Hematopoietic multipotent progenitor cell (in vitro differentiated cells): ENCODE data around the gene ZNF470. TPM values are rescaled to one million over a fixed set of nuclear protein-coding genes. Genes with fewer than 3 reads are reported as not detected.

Experiments
- DNase-seq, 3 donors: peaks; one replicate each; pipeline ENCODE4 v3.0.0-alpha.2; 2011 to 2015; ENCODE audit warnings: low read depth in 2 of 3, low spot score in 2 of 3
- total RNA-seq: library from RNA; depleted of rRNA; stranded (reverse); fragments of >200 nt; gene quantifications from one replicate; pipeline ENCODE4 v1.2.3, GENCODE V29; 2012

Gene ZNF470
- total RNA-seq = 2.2 TPM

DNA sequence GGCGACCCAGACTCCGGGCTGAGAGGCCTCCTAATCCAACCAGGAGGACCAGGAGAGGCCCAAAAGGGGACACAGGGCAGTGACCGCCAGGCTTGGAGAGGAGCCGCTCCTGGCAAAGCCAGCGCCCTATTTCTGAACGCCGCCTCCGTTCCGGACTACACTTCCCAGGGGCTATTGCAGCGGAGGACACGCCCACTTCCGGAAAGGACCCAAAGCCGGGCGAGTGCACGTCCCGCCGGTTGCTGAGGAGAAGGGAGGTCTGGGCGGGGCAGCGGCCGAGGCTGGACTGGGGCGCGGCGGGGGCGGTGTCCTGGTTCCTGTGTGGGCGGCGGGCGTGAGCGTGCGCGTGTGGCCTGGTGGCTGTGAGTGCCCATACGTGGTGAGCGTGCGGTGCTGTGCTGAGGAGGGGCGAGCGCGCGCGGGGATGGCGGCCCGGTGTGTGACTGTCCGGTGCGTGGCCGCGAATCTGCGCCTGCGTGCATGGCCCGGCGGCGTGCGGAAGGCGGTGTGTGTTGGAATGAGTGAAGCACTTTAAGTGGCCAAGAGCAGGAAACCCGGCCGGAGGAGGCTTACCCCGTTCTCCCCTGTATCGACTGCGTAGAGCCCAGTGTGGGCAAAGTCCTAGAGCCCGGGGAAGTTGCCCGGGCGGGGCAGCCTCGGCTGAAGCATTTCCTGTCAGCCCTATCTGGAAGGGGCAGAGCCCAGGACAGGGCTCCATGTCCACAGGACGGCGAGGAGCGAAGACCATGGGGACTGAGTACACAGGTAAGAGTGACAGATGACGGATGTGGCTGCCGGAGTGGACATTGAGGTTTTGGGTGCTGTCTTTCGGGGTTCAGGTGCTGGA lies at the start of gene ZNF470:
ZNF470 (plus strand) TSS at position 195 of the 847 bp plus-strand sequence. CDS start 2,844 bp downstream, outside the sequence.
- DNase-seq = peak; percentile 43 to 94 (median 92)

DNA sequence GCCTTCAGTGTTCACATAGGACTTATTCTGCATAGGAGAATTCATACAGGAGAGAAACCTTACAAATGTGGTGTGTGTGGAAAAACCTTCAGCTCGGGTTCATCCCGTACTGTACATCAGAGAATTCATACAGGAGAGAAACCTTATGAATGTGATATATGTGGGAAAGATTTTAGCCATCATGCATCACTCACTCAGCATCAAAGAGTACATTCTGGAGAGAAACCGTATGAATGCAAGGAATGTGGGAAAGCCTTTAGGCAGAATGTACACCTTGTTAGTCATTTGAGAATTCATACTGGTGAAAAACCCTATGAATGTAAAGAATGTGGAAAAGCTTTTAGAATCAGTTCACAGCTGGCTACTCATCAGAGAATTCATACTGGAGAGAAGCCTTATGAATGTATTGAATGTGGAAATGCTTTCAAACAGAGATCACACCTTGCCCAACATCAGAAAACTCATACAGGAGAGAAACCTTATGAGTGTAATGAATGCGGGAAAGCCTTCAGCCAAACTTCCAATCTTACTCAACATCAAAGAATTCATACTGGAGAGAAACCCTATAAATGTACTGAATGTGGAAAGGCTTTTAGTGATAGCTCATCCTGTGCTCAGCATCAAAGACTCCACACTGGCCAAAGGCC lies 41.9 kb upstream of the ZNF470 start:
- no peak for DNase-seq

DNA sequence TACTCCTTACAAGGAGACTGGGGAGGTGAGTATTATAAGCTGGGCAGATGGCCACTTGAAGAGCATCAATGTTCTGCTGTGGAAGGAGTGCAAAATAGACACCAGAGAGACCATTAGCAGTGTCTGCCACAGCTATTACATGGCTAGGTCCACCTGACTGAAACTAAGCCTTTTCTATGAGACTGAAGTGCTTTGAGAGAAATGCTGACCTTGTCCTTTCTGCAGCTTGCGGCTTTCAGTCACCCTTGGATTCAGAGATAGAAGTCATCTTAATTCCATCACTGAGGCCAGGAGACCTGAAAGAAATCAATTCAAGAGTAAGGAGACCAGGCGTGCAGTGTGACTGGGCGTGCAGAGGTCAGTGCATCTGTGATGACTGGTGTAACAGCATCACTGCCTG lies 29.8 kb upstream of the ZNF470 start:
- no peak for DNase-seq

DNA sequence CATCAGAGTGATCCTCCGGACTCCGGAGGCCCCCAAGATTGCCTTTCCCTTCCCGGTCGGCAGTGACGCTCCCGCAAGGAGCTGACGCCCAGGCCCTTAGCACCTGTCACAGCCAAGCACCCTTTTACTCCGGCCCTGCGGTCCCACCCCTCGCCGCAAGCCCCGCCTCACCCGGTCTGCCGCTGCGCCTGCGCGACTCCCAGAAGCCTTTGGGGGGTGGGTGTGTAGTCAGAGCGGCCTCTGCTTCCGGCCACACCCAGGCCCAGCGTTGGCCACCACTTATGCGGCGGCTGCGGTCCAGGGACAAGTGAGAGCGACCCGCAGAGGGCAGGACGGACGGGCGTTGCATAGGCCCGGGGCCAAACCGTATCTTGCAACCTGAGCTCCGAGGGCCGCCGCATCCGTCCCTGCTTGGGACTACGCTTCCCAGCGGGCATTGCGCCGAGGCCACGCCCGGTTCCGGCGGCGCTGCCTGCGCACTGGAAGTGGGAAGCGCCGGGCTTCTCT lies 29.0 kb upstream of the ZNF470 start:
- DNase-seq = peak; percentile 63 to 95 (median 94)

DNA sequence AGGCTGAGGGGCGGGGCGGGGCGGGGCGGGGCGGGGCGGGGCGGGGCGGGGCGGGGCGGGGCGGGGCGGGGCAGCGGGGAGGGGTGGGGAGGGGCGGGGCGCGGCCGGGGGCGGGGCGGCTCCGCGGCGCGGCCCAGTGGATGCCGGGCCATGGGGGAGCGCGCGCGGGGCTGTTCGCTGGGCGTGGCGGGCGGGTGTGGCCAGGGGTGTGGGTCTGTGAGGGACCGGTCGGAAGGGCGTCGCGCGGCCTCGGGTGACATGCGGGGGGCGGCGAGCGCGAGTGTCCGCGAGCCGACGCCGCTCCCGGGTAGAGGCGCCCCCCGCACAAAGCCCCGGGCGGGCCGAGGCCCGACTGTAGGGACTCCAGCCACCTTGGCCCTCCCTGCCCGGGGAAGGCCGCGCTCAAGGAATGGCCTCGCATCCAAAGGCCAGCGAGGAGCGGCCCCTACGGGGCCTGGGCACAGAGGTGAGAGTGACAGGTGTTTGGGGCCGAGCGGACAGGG lies 28.5 kb upstream of the ZNF470 start, which contains the start of gene ZFP28:
ZFP28 (plus strand) TSS at position 188 of the 503 bp plus-strand sequence; CDS start at position 259, 71 bp downstream.
- DNase-seq = peak in 2 of 3 donors; percentile 21 to 84

DNA sequence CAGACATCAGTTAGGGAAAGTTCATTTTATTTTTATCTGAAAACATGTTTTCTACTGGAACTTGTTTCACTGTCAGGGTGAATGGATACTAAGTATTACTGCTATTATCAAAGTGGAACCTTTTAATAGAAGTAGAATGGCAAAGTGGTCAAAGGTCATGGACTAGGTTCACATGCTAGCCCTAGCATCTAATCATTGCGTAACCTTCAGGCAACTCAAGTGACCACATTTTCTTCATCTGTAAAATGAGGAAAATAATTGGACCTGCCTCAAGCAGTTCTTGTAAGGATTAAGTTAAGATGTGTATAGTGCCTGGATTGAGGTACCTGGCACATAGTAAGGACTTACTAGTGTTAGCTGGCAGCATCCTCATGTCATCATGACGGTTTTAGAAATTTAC lies 23.5 kb upstream of the ZNF470 start:
- DNase-seq = no peak

DNA sequence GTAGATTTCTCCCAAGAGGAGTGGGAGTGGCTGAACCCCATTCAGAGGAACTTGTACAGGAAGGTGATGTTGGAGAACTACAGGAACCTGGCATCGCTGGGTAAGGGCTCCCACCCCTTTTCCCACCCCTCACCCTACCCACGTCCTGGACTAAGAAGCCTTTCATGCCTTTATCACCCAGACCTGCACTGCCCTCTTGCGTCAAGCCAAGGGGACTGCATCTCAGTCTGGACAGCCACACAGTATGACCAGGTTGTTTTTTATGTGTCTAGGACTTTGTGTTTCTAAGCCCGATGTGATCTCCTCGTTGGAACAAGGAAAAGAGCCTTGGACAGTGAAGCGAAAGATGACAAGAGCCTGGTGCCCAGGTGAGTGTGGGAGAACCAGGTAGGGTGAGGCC lies 19.7 kb upstream of the ZNF470 start:
- no peak for DNase-seq

DNA sequence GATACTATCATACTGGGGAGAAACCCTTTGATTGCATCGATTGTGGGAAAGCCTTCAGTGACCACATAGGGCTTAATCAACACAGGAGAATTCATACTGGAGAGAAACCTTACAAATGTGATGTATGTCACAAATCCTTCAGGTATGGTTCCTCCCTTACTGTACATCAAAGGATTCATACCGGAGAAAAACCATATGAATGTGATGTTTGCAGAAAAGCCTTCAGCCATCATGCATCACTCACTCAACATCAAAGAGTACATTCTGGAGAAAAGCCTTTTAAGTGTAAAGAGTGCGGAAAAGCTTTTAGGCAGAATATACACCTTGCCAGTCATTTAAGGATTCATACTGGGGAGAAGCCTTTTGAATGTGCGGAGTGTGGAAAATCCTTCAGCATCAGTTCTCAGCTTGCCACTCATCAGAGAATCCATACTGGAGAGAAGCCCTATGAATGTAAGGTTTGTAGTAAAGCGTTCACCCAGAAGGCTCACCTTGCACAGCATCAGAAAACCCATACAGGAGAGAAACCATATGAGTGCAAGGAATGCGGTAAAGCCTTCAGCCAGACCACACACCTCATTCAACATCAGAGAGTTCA lies 12.9 kb upstream of the ZNF470 start:
- no peak for DNase-seq

DNA sequence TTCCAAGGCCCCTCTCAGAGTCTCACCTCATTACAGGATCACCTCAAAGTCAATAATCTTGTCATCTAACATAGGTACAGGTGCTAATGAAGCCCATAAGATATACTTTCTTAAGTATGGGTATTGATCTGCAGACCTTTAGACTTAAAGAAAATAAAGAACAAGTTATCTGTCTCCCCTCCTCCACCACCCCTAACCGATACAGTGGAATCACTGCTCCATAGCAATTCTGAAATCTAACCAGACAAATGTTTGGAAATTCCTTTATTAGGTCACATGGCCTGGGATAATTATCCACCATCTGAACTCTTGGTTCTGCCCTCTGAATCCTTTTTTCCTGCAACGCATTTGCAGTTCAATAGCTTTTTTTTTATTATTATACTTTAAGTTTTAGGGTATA lies 4.5 kb upstream of the ZNF470 start:
- no peak for DNase-seq

DNA sequence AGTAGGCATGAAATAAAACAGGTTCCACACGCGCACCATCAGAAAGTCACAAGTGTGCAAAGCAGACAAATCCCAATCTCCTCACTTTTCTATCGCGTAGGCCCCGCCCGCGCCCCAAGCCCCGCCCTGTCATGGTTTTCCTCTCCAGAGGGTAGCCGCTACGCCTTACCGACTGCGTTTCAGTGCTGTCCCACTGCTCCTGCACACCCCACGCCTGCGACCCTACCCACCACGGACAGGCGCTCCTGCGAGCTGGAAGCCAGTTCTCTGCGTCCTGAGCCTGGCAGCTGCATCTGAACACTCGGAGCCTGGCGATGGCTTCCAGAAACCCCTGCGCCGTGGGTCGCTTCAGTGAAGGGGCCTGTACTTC lies 379 bp upstream of the ZNF470 start:
- DNase-seq = no peak

DNA sequence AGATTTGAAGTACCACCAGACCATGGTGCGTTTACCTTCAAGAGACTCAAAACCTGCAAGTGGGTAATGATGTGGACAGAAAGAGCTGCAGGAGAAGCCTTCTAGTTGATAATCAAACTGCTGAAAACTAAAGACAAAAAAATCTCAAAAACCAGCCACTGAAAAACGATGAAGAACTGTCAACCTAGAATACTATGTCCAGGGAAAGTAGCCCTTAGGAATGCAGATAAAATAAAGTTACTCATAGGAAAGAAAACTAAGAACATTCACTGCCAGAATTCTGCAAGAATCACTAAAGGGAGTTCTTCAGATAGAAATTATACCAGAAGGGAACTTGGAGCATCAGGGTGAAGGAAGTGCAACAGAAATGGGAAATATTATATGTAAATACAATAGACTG lies 5.3 kb downstream of the ZNF470 start:
- DNase-seq = peak in 1 of 3 donors; percentile 52

DNA sequence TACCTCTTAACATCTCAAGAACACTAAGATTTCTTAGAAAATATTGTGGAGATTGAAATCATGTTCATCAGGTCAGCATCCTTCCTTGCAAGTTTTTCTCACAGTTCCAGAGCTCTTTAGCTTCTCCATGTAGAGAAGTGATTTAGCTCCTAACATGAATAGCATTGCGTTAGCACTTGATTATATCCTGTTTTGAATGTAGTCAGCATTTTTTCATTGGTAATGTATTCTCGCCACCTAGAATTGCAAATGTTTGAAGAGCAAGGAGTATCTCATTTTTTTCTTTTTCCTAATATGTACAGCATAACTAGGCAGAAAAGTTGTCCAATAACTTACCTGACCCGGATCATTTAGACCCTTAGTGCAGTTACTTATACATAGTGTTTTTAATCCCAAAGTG lies 6.6 kb downstream of the ZNF470 start:
- no peak for DNase-seq

DNA sequence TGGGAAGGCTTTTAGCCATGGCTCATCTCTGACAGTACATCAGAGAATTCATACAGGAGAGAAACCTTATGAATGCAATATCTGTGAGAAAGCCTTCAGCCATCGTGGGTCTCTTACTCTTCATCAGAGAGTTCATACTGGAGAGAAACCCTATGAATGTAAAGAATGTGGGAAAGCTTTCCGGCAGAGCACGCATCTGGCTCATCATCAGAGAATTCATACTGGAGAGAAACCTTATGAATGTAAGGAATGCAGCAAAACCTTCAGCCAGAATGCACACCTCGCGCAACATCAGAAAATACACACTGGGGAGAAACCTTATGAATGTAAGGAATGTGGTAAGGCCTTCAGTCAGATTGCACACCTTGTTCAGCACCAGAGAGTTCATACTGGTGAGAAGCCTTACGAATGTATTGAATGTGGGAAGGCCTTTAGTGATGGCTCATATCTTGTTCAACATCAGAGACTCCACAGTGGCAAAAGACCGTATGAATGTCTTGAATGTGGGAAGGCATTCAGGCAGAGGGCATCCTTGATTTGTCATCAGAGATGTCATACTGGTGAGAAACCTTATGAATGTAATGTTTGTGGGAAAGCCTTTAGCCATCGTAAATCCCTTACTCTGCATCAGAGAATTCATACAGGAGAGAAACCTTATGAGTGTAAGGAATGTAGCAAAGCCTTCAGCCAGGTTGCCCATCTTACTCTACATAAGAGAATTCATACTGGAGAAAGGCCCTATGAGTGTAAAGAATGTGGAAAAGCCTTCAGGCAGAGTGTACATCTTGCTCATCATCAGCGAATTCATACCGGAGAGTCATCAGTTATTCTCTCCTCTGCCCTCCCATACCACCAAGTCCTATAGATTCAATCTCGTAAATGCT lies 10.7 kb downstream of the ZNF470 start:
- no peak for DNase-seq

DNA sequence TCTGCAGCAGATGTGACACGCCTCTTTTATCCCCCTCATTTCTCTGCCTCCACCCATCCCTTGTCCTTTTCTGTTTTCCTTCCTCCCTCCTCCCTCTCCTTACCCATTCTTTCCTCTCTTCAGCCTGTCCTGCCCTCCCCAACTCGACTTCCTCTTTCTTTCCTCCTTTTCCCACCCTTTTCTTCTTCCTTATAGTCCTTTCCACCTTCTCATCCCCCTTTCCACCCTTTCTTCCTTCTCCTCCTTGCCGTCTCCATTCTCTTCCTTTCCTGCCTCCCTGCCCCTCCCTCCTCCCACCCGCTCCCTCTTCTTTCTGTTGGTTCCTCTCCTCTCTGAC lies 27.1 kb downstream of the ZNF470 start:
- no peak for DNase-seq

DNA sequence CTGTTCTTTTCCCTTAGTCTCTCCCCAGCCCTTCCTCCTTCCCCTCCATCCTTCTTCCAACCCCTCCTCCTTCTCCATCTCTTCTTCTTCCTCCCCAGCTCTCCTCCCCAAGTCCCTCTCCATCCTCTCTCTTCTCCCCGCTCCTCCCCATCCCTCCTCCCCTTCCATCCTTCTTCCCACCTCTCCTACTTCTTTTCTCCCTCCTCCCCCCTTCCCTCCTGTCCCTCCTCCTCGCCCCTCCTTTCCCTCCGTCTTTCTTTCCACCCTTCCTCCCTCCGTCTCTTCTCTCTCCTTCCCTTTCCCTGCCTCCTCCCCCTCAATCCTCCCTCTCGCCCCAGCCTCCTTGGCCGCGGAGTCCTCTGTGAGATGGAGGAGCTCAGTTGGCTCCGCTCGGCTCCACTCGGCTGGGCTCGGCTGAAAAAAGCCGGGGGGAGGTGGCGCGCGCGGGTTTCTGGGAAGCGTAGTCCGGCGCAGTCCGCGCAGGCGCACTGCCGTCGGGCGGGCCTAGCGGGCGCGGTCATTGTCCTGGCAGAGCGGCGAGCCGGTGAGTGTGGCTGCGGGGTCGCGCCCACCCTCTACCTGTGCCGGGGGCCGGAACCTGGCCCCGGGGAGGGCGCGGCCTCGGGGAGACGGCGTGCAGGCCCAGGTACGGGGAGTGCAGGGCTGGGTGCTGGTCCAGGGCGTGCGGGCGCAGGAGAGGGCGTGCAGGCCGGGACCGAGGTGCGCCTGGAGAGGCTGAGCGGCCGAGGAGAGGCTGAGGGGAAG lies 27.7 kb downstream of the ZNF470 start, which contains the start of gene ZNF71:
ZNF71 (plus strand) TSS at position 520 of the 765 bp plus-strand sequence. CDS start 6,257 bp downstream, outside the sequence.
- DNase-seq = peak; percentile 58 to 91 (median 86)

DNA sequence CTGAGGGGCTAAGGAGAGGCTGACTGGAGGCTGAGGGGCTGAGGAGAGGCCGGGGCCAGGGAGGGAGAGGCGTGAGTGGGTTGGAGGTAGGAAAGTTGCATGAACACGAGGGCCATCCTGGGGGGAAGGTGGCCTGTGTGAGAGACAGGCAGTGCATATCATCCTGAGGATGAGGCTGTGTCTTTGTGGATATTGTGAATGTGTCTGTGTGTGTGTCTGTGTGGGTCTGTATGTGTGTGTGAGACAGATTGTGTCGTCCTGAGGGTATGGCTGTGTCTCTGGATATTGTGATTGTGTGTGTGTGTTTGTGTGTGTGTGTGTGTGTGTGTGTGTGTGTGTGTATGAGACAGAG lies 28.3 kb downstream of the ZNF470 start:
- DNase-seq = no peak

DNA sequence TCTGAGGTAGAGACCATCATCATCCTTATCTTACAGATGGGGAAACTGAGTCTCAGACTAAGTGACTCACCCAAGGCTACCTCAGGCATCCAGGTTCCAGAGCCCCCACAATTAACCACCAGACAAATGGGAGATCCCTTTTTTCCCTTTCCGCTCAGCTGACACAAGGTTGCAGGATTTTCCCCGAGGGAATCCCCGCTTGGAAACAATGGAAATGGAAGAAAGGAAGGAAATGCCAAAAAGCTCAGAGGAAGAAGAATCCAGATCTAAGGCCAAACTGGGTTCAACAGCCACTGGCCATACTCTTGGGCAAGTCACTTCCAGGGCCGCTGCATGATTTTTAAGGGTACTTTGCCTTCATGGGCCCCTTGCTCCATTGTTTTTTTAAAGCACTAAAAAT lies 29.4 kb downstream of the ZNF470 start:
- DNase-seq = no peak

DNA sequence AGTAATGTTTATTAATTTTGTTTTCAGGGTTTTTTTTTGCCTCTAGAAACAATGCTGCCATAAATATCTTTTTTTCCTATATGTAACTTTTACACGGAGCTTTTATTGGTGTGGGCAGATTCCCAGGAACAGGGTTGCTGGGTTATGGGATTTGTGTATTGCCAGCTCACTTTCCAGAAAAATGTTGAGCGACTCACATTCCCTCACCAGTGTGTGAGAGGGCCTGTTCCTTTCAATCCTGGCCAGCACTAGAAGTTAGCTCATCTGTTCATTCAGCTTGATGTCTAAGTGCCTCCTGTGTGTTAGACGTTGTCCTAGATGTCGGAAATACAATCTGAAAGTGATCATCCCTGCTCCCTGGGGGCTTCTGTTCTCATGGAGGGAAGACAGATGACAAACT lies 30.4 kb downstream of the ZNF470 start:
- DNase-seq = no peak

DNA sequence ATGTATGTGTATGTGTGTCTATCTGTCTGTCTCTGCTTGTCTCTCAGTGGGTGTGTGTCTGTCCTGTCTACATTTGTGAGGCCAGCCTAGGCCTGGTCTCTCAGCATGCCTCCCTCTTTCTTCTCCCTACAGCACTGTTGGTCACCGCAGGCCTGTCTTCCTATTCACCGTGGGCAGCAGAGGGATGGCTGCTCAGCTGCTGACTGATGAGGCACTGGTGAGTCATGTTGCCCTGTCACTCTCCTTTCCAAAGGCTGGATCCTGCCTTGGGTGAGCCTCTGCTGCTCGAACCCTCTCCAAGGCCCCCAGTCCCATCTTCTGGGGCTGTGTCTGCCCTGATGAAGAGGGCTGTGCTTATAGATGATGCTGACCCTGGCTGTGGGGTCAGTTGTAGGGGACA lies 34.1 kb downstream of the ZNF470 start:
- DNase-seq = no peak

DNA sequence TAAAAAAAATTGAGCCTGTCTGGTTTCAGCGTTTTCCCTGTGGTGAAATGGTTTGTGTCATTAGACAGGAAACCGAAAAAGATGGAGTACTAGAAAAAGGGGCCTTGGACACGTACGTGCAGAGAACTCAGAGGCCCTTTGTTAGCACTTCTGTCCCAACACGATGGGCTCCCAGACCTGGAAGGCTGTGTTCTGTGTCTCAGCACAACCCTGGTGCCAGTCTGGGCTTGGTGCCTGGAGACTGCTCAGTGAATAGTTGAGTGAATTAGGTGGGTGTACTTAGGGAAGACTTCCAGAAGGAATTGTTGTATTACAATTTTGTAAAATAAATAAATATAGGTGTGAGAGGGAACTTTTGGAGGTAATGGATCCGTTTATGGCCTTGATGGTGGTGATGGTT lies 36.6 kb downstream of the ZNF470 start:
- no peak for DNase-seq
